Heart left ventricle (tissue), 13 donors: ENCODE measurements around the gene E4F1.

Experiments
- POLR2A ChIP-seq, 2 donors: fragments of 450-650 bp; IDR thresholded peaks; one replicate each; pipeline ENCODE4 v1.6.1; 2017; ENCODE audit warnings: antibody characterized with exemption in 2 of 2, mild to moderate bottlenecking in 2 of 2, moderate library complexity in 2 of 2
- TF ChIP-seq, protein P1 (sequence below), 12 donors: fragments of 200-600 bp; sonication (generic) in 4 of 12; IDR thresholded peaks; one replicate each; pipeline versions ENCODE4 v1.5.0 to v1.8.0; 2018 to 2022; ENCODE audit warnings: antibody characterized with exemption in 12 of 12, mild to moderate bottlenecking in 5 of 12
- donor health status: ischemic (EF 13 %, LVEDD 7.1; RV severe dilation, severe dysfunction).
- donor health status: DM: no; HTN: yes; CAD: no.
- donor health status: DM: no; HTN: no; CAD: no.
- donor health status: ischemic (EF 25% LVEDD 6.9; RV normal size, moderate dysfunction).
- donor health status: ischemic (EF 25% LVEDD 5.7; RV mildly dilated, moderate dysfunction).
- donor health status: ischemic (EF 35%, LVEDD 5.7; RV mildly dilated, moderate dysfunction).
- donor health status: nonischemic (EF 11% LVEDD 7.7; RV severe dilation, severe dysfunction).
- donor health status: DM: yes; HTN: yes; CAD: no.
- donor health status: PGD.
- donor health status: ischemic (EF 29% LVEDD 5.4; RV normal size, mild dysfunction).
- donor health status: nonischemic (EF 23%, LVEDD 6.1; RV moderate dilation, normal function).

DNA sequence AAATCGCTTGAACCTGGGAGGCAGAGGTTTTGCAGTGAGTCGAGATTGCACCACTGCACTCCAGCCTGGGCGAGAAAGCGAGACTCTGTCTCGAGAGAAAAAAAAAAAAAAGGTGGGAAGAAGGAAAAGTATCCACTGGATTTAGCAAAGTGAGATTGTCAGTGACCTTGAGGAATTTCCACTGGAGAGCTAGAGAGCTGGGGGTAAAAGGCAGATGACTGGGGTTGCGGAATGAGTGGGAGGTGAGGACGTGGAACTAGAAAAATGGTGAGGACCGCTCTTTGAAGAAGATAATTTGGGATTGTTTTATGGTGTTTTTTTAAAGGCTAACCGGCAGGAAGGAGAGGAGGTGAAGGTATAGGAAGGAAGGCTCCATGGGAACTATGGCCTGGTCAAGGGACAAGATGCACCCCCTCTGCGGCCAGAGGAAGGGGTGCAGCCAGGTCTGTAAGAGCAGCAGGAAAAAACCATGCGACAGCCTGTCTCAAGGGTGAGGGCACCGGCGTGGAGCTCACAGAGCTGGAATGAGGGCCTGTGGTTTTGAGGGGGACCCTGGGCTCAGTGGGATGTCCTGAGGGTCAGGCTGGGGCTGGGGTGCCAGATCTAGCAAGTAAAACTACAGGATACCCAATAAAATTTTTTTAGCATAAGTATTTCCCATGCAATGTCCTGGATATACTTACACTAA, 18.8 kb upstream of the E4F1 start:
- TF ChIP-seq POLR2A (IDR thresholded peaks at IDR 0.05), result no peak
- TF ChIP-seq, protein P1, sequence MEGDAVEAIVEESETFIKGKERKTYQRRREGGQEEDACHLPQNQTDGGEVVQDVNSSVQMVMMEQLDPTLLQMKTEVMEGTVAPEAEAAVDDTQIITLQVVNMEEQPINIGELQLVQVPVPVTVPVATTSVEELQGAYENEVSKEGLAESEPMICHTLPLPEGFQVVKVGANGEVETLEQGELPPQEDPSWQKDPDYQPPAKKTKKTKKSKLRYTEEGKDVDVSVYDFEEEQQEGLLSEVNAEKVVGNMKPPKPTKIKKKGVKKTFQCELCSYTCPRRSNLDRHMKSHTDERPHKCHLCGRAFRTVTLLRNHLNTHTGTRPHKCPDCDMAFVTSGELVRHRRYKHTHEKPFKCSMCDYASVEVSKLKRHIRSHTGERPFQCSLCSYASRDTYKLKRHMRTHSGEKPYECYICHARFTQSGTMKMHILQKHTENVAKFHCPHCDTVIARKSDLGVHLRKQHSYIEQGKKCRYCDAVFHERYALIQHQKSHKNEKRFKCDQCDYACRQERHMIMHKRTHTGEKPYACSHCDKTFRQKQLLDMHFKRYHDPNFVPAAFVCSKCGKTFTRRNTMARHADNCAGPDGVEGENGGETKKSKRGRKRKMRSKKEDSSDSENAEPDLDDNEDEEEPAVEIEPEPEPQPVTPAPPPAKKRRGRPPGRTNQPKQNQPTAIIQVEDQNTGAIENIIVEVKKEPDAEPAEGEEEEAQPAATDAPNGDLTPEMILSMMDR (IDR thresholded peaks at IDR 0.05), result no peak
